ENCODE measurements around the gene PDPN.

The PDPN gene

GRCh38 chr1:13570924-13571323 lies 12.7 kb upstream of the PDPN start:
- Histone ChIP-seq H3K36me3 (ENCODE audit: control insufficient read depth, insufficient read depth, low read length) (no peaks in the 10 kb centered on the region), H3K4me3 (ENCODE audit: low read depth, low read length) (no peak overlapping the region), H3K4me2 (ENCODE audit: low read length) (no peak overlapping the region), H3K27ac (no peak overlapping the region), H2AFZ (no peak overlapping the region), H3K9me3 (ENCODE audit: control insufficient read depth, low read length) (no peaks in the 10 kb centered on the region), H3K9ac (no peak overlapping the region), H3K79me2 (no peaks in the 10 kb centered on the region), H3K27me3 (ENCODE audit: control insufficient read depth, insufficient read depth, low read length) (no peaks in the 10 kb centered on the region), H3K4me1 (no peaks in the 10 kb centered on the region)
- no peak for TF ChIP-seq CTCF (IDR thresholded peaks at IDR 0.05)

GRCh38 chr1:13573586-13573985 lies 10.0 kb upstream of the PDPN start:
- Histone ChIP-seq H3K27me3 (ENCODE audit: control insufficient read depth, insufficient read depth, low read length) (no peaks in the 10 kb centered on the region), H3K27ac (no peak overlapping the region), H3K9me3 (ENCODE audit: control insufficient read depth, low read length) (no peaks in the 10 kb centered on the region), H3K9ac (no peak overlapping the region), H3K4me3 (ENCODE audit: low read depth, low read length) (no peak overlapping the region), H2AFZ (no peak overlapping the region), H3K4me2 (ENCODE audit: low read length) (no peak overlapping the region), H3K4me1 (no peaks in the 10 kb centered on the region), H3K36me3 (ENCODE audit: control insufficient read depth, insufficient read depth, low read length) (no peaks in the 10 kb centered on the region), H3K79me2 (no peaks in the 10 kb centered on the region)
- TF ChIP-seq CTCF (IDR thresholded peaks at IDR 0.05) = no peak

- H3K27ac ChIP-seq = no peak overlapping the region
- no peak overlapping the region for H3K4me2 ChIP-seq (ENCODE audit: low read length)
- no peaks in the 10 kb centered on the region for H3K9me3 ChIP-seq (ENCODE audit: control insufficient read depth, low read length)
- H3K27me3 ChIP-seq (ENCODE audit: control insufficient read depth, insufficient read depth, low read length) = no peaks in the 10 kb centered on the region
- H3K79me2 ChIP-seq = no peaks in the 10 kb centered on the region
- H3K36me3 ChIP-seq (ENCODE audit: control insufficient read depth, insufficient read depth, low read length) = no peaks in the 10 kb centered on the region
- no peak overlapping the region for H2AFZ ChIP-seq
- no peaks in the 10 kb centered on the region for H3K4me1 ChIP-seq
- no peak for TF ChIP-seq CTCF (IDR thresholded peaks at IDR 0.05)
- H3K9ac ChIP-seq = no peak overlapping the region
- no peak overlapping the region for H3K4me3 ChIP-seq (ENCODE audit: low read depth, low read length)
These were observed 6.7 kb upstream of the PDPN start for GRCh38 chr1:13576926-13577325.

- H3K4me2 ChIP-seq (ENCODE audit: low read length) = no peak overlapping the region
- no peak overlapping the region for H2AFZ ChIP-seq
- no peaks in the 10 kb centered on the region for H3K9me3 ChIP-seq (ENCODE audit: control insufficient read depth, low read length)
- H3K4me3 ChIP-seq (ENCODE audit: low read depth, low read length) = no peak overlapping the region
- no peaks in the 10 kb centered on the region for H3K27me3 ChIP-seq (ENCODE audit: control insufficient read depth, insufficient read depth, low read length)
- TF ChIP-seq CTCF (IDR thresholded peaks at IDR 0.05) = no peak
- H3K27ac ChIP-seq = no peak overlapping the region
- H3K36me3 ChIP-seq (ENCODE audit: control insufficient read depth, insufficient read depth, low read length) = no peaks in the 10 kb centered on the region
- H3K4me1 ChIP-seq = no peaks in the 10 kb centered on the region
- no peaks in the 10 kb centered on the region for H3K79me2 ChIP-seq
- H3K9ac ChIP-seq = no peak overlapping the region
These were observed 5.8 kb upstream of the PDPN start for GRCh38 chr1:13577846-13578245.

GRCh38 chr1:13581446-13581845 lies 2.2 kb upstream of the PDPN start:
- Histone ChIP-seq H3K27me3 (ENCODE audit: control insufficient read depth, insufficient read depth, low read length) (no peaks in the 10 kb centered on the region), H2AFZ (no peak overlapping the region), H3K9me3 (ENCODE audit: control insufficient read depth, low read length) (no peaks in the 10 kb centered on the region), H3K79me2 (no peaks in the 10 kb centered on the region), H3K36me3 (ENCODE audit: control insufficient read depth, insufficient read depth, low read length) (no peaks in the 10 kb centered on the region), H3K27ac (no peak overlapping the region), H3K4me2 (ENCODE audit: low read length) (no peak overlapping the region), H3K4me1 (no peaks in the 10 kb centered on the region), H3K9ac (no peak overlapping the region), H3K4me3 (ENCODE audit: low read depth, low read length) (no peak overlapping the region)
- TF ChIP-seq CTCF (IDR thresholded peaks at IDR 0.05) = no peak

Measured in parathyroid adenoma (tissue), 2 donors.